Neural progenitor cell (in vitro differentiated cells): Measurements from ENCODE around the gene HAPSTR1.

Experiments
- CTCF ChIP-seq: fragments of 200-600 bp; sonication (generic); IDR thresholded peaks from 2 replicates; pipeline ENCODE4 v1.5.1; 2017; ENCODE audit warnings: antibody characterized with exemption, mild to moderate bottlenecking
- EZH2 ChIP-seq: fragments of 200-600 bp; sonication (generic); IDR thresholded peaks from 2 replicates; pipeline ENCODE4 v1.6.1; 2017; ENCODE audit warnings: antibody characterized with exemption, mild to moderate bottlenecking, moderate library complexity

GRCh38 chr16:9114112-9114511 lies 22.7 kb downstream of the HAPSTR1 start:
- TF ChIP-seq CTCF (no peak), EZH2 (no peak)
